Uterus (tissue), 2 donors: ENCODE measurements around the gene SGPL1.

Experiments used
- CTCF ChIP-seq, 4 experiments: fragments of 200-600 bp in 2 of 4; fragments of 450-650 bp in 2 of 4; sonication (generic) in 2 of 4; IDR thresholded peaks; one replicate each; pipeline ENCODE4 v1.5.1; 2016 to 2019; ENCODE audit warnings: antibody characterized with exemption in 4 of 4, mild to moderate bottlenecking in 2 of 4, moderate library complexity in 1 of 4
- POLR2A ChIP-seq, 2 donors: fragments of 450-650 bp; IDR thresholded peaks; one replicate each; pipeline ENCODE4 v1.6.1; 2016; ENCODE audit warnings: antibody characterized with exemption in 2 of 2, mild to moderate bottlenecking in 1 of 2, moderate library complexity in 1 of 2

- TF ChIP-seq CTCF (IDR thresholded peaks at IDR 0.05) (no peak), POLR2A (IDR thresholded peaks at IDR 0.05) (no peak)
These were observed 20.6 kb downstream of the SGPL1 start for GRCh38 chr10:70836319-70836718.
